Measurements from ENCODE around the gene SIX4. TPM values are rescaled to one million over a fixed set of nuclear protein-coding genes. Genes with fewer than 3 reads are reported as not detected.
A peak's percentile ranks its signal among the peaks of the same experiment; 100 is the strongest.
"Not testable (repeated sequence)": the region's sequence is repeated elsewhere in the genome, so short reads cannot be mapped to it uniquely, and the experiment has no call there.

SIX4 gene
- total RNA-seq, 1 donor, result 14.7 TPM

- DNase-seq (ENCODE audit: low read depth), result peak; percentile 50
- no peak for TF ChIP-seq CTCF (IDR thresholded peaks at IDR 0.05; ENCODE audit: insufficient read depth, low read depth, low read length)
- H3K4me3 ChIP-seq (ENCODE audit: low read depth, low read length), result peak overlapping the region; percentile 31
Measured at GRCh38 chr14:60736494-60736893, 12.3 kb upstream of the SIX4 start.

- DNase-seq (ENCODE audit: low read depth), result no peak
- no peak for TF ChIP-seq CTCF (IDR thresholded peaks at IDR 0.05; ENCODE audit: insufficient read depth, low read depth, low read length)
- H3K4me3 ChIP-seq (ENCODE audit: low read depth, low read length), result peak overlapping the region; percentile 84
Measured at GRCh38 chr14:60735416-60735815, 11.3 kb upstream of the SIX4 start.

GRCh38 chr14:60734465-60735242, 10.5 kb upstream of the SIX4 start, which contains the start of gene MNAT1:
MNAT1 (plus strand) TSS chr14:60734761; CDS start chr14:60734863, 102 bp downstream.
- no peak for TF ChIP-seq CTCF (IDR thresholded peaks at IDR 0.05; ENCODE audit: insufficient read depth, low read depth, low read length)
- peak within 1 kb of the TSS; percentile 84 for H3K4me3 ChIP-seq (ENCODE audit: low read depth, low read length)
- peak; percentile 83 for DNase-seq (ENCODE audit: low read depth)

- no peak for TF ChIP-seq CTCF (IDR thresholded peaks at IDR 0.05; ENCODE audit: insufficient read depth, low read depth, low read length)
- no peak for DNase-seq (ENCODE audit: low read depth)
- no peak overlapping the region for H3K4me3 ChIP-seq (ENCODE audit: low read depth, low read length)
Measured at GRCh38 chr14:60732840-60733483, 8.8 kb upstream of the SIX4 start.

- not testable (repeated sequence) for DNase-seq (ENCODE audit: low read depth); H3K4me3 ChIP-seq (ENCODE audit: low read depth, low read length)
Measured at GRCh38 chr14:60731291-60731690, 7.1 kb upstream of the SIX4 start.

- peak overlapping the region; percentile 73 for H3K4me3 ChIP-seq (ENCODE audit: low read depth, low read length)
- DNase-seq (ENCODE audit: low read depth), result peak; percentile 62
- TF ChIP-seq CTCF (IDR thresholded peaks at IDR 0.05; ENCODE audit: insufficient read depth, low read depth, low read length), result no peak
Measured at GRCh38 chr14:60723116-60723906, 840 bp downstream of the SIX4 start.

Data from fibroblast of villous mesenchyme (primary cell).